Effector memory CD8-positive, alpha-beta T cell (primary cell): ENCODE results near the gene SPOCK3.

Experiments used
- ATAC-seq: fragments of 150-1000 bp; cut with Tn5 transposase; replicated peaks from 2 replicates; pipeline ENCODE4 v1.10.0; 2021; ENCODE audit warnings: mild to moderate bottlenecking, moderate library complexity
- DNase-seq, 3 experiments: peaks; one replicate each; pipeline ENCODE4 v3.0.0; 2021
- H3K27ac Mint-ChIP-seq, 2 donors: one replicate each; pipeline ENCODE4 v1.8.0; 2022; ENCODE audit warnings: mild to moderate bottlenecking in 2 of 2, mixed read lengths in 2 of 2, moderate library complexity in 2 of 2
- H3K27me3 Mint-ChIP-seq, 2 donors: one replicate each; pipeline ENCODE4 v1.8.0; 2022; ENCODE audit warnings: mixed read lengths in 2 of 2
- H3K36me3 Mint-ChIP-seq: one replicate; pipeline ENCODE4 v1.8.0; 2022; ENCODE audit warnings: mild to moderate bottlenecking, moderate library complexity, mixed read lengths; ENCODE audit not compliant: insufficient read depth
- H3K4me1 Mint-ChIP-seq, 2 donors: one replicate each; pipeline ENCODE4 v1.8.0; 2022; ENCODE audit warnings: low read depth in 2 of 2, mixed read lengths in 2 of 2
- H3K4me3 Mint-ChIP-seq, 2 donors: one replicate each; pipeline ENCODE4 v1.8.0; 2022; ENCODE audit warnings: mild to moderate bottlenecking in 2 of 2, mixed read lengths in 2 of 2, moderate library complexity in 2 of 2
- H3K9me3 Mint-ChIP-seq, 2 donors: one replicate each; pipeline ENCODE4 v1.8.0; 2022; ENCODE audit warnings: mixed read lengths in 2 of 2

The SPOCK3 gene

DNA sequence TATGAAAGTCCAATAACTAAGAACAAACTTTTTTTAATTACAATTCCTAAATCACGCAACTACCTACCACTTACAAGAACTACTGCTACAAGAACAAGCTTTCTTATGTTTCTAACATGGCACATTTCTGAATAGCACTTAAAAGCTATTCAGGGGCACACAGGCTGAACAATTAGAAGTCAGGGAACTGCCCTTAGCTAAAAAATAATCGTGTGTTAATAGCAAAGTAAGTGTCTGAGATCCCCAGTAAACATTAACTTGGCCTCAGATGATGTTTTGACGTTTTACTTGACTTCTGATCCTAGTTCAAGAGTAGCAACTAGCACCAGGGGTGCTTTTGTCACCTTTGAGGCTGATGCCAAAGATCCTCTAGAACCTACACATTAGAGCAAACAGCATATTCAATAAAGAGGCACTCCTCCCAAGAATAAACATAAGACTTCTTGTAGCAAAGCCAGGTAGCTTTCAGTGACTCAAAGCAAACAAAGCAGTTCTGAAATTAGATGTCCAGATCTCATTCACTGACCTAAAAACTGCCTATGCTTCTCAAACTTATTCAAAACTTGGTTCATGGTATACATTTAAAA is 16.2 kb downstream of the SPOCK3 start:
- no peak overlapping the region for H3K27ac Mint-ChIP-seq
- no peaks in the 10 kb centered on the region for H3K27me3 Mint-ChIP-seq
- no peaks in the 10 kb centered on the region for H3K36me3 Mint-ChIP-seq
- ATAC-seq (no peak), DNase-seq (no peak)
- H3K4me1 Mint-ChIP-seq, result no peaks in the 10 kb centered on the region
- peaks cover 4 to 12% of the 10 kb centered on the region in 2 donors for H3K9me3 Mint-ChIP-seq
- H3K4me3 Mint-ChIP-seq, result no peak overlapping the region

DNA sequence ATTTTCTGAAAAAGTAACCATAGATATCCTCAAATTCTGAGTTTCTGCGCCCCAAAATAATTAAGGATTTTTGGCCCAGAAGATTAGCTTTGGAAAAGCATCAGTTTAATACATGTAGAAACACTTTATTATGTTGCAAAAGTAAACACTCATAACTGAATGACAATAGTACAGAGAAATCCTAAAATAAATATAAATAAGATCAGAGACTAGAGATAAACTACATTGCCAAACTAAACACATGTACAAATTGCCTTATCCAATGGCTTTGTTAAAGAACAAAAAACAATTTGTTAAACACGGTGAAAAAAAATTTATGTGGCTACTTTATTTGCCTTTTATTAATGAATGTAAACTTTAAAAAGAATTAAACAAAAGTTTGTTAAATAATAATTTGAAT is 17.5 kb downstream of the SPOCK3 start:
- no peak for ATAC-seq
- H3K9me3 Mint-ChIP-seq, result peaks cover 4 to 12% of the 10 kb centered on the region in 2 donors
- H3K27me3 Mint-ChIP-seq, result no peaks in the 10 kb centered on the region
- no peak overlapping the region for H3K4me3 Mint-ChIP-seq
- no peak for DNase-seq
- H3K27ac Mint-ChIP-seq, result no peak overlapping the region
- no peaks in the 10 kb centered on the region for H3K4me1 Mint-ChIP-seq
- H3K36me3 Mint-ChIP-seq, result no peaks in the 10 kb centered on the region

DNA sequence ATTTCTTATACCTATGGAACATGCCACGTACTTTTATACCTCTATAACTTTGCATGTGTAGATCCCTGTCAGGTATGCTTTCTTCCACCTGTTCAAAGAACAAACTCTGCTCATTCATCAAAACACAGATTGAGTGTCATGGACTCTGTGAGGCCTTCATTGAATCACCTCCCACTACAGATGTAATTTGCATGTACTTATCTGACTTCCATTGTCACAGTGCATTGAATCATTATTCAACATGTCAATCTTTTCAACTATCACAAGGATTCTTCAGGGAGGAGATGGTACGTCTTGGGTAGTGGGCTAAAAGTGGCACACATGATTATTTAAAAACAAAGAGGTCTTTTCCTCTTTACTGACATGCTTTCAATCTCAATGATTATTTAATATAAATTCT is 24.1 kb downstream of the SPOCK3 start:
- no peak overlapping the region for H3K27ac Mint-ChIP-seq
- H3K36me3 Mint-ChIP-seq, result no peaks in the 10 kb centered on the region
- H3K4me3 Mint-ChIP-seq, result no peak overlapping the region
- DNase-seq (no peak), ATAC-seq (no peak)
- H3K27me3 Mint-ChIP-seq, result no peaks in the 10 kb centered on the region
- H3K4me1 Mint-ChIP-seq, result no peaks in the 10 kb centered on the region
- peaks cover under 1 to 2% of the 10 kb centered on the region in 2 donors for H3K9me3 Mint-ChIP-seq

DNA sequence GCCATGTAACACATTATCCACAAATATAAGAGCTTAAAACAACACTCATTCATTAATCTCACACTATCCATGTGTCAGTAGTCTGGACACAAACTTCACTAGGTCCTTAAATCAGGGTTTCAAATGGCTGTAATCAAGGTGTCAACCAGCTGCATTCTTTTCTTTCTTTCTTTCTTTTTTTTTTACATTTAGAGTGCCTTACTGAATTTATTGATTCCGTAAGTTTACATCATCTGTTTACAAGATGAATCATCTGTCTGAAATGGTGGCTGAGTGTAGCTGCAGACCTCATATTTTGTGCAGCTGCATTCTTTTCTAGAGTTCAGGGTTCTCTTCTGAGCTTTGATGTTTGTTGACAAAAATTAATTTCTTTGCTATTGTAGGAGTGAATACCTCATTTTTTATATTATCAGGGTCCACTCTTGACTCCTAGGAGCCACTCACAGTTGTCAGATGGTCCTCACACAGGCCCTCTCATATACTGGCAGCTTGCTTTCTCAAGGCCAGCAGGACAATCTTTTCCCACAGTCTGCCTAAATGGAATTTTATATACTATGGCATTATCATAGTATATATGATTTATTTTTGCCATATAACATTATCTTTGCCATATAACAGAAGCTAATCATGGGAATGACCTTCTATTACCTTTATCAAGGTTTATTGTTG is 37.8 kb downstream of the SPOCK3 start:
- Mint-ChIP-seq H3K9me3 (peaks cover 7 to 8% of the 10 kb centered on the region in 2 donors), H3K27me3 (no peaks in the 10 kb centered on the region), H3K27ac (no peak overlapping the region), H3K4me1 (no peaks in the 10 kb centered on the region), H3K36me3 (no peaks in the 10 kb centered on the region), H3K4me3 (no peak overlapping the region)
- ATAC-seq, result no peak
- DNase-seq, result no peak

DNA sequence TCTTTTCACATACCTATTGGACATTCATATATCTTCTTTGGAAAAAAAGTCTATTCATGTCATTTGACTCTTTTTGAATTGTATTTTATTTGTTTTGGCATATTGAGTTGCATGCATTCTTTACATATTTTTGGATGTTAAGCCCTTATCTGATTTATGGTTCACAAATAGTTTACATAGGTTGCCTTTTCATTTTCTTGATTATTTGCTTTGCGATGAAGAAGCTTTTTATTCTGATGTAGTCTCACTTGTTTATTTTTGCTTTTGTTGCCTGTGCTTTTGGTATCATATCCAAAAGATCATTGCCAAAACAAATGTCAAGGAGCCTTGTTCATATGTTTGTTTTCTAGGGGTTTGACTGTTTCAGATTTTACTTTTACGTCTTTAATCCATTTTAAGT is 43.9 kb downstream of the SPOCK3 start:
- no peak for ATAC-seq
- H3K9me3 Mint-ChIP-seq, result peaks cover 7 to 21% of the 10 kb centered on the region in 2 donors
- no peak overlapping the region for H3K4me3 Mint-ChIP-seq
- H3K27me3 Mint-ChIP-seq, result no peaks in the 10 kb centered on the region
- H3K36me3 Mint-ChIP-seq, result peaks cover 1% of the 10 kb centered on the region
- DNase-seq, result no peak
- H3K4me1 Mint-ChIP-seq, result no peaks in the 10 kb centered on the region
- no peak overlapping the region for H3K27ac Mint-ChIP-seq

- DNase-seq, result no peak
- no peak for ATAC-seq
- Mint-ChIP-seq H3K9me3 (peaks cover 10% of the 10 kb centered on the region in 2 donors), H3K4me3 (no peak overlapping the region), H3K36me3 (peaks cover 3% of the 10 kb centered on the region), H3K4me1 (no peaks in the 10 kb centered on the region), H3K27ac (no peak overlapping the region), H3K27me3 (no peaks in the 10 kb centered on the region)
Observed at GRCh38 chr4:167185465-167185864, 48.8 kb downstream of the SPOCK3 start.

- no peak for ATAC-seq
- H3K4me3 Mint-ChIP-seq, result no peak overlapping the region
- peaks cover 10 to 15% of the 10 kb centered on the region in 2 donors for H3K9me3 Mint-ChIP-seq
Observed at GRCh38 chr4:167183036-167183435, 51.3 kb downstream of the SPOCK3 start.

GRCh38 chr4:167177925-167178324 is 56.4 kb downstream of the SPOCK3 start:
- H3K4me3 Mint-ChIP-seq, result no peak overlapping the region
- ATAC-seq (no peak), DNase-seq (no peak)
- H3K9me3 Mint-ChIP-seq, result peaks cover 10% of the 10 kb centered on the region in 2 donors
- no peak overlapping the region for H3K27ac Mint-ChIP-seq
- no peaks in the 10 kb centered on the region for H3K36me3 Mint-ChIP-seq
- no peaks in the 10 kb centered on the region for H3K27me3 Mint-ChIP-seq
- no peaks in the 10 kb centered on the region for H3K4me1 Mint-ChIP-seq

More at GRCh38 chr4:167183036-167183435, 51.3 kb downstream of the SPOCK3 start:
- Mint-ChIP-seq H3K36me3 (peaks cover 3% of the 10 kb centered on the region), H3K4me1 (no peaks in the 10 kb centered on the region), H3K27me3 (no peaks in the 10 kb centered on the region), H3K27ac (no peak overlapping the region)
- DNase-seq, result no peak

DNA sequence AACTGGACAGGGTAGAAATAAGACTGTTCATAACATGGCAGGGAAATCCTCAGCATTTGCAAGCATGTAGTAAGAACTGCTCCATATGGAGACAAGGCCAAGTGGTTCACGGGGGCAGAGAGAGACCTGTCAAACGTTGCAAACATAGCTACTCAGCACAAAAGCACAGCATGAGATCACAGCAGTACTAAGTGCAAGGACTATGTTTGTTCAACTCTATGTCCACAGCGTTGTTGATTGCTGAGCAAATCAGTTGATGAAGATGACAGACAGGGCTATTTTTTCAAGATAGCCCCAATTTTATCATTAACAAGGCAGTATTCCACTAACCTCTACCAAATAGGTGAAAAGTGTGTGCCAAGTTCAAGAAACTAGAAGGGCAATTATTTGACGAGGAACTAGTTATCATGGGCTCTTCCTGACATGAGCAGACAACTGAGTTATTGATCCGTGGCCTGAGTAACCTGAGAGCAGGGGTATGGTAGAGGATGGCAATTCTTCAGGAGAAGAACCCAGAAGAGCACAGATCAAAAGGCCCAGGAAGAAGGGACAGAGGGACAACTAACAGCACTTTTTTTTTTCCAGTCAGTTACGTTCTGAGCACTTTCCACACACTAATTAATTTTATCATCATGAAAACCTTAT is 57.4 kb downstream of the SPOCK3 start:
- ATAC-seq, result no peak
- Mint-ChIP-seq H3K4me3 (no peak overlapping the region), H3K9me3 (peaks cover 10% of the 10 kb centered on the region in 2 donors)

GRCh38 chr4:167171928-167172327 is 62.4 kb downstream of the SPOCK3 start:
- no peaks in the 10 kb centered on the region for H3K36me3 Mint-ChIP-seq
- peaks cover 0 to 8% of the 10 kb centered on the region in 2 donors for H3K9me3 Mint-ChIP-seq
- no peak overlapping the region for H3K4me3 Mint-ChIP-seq

More for the DNA sequence above, 57.4 kb downstream of the SPOCK3 start:
- H3K36me3 Mint-ChIP-seq, result no peaks in the 10 kb centered on the region
- no peaks in the 10 kb centered on the region for H3K27me3 Mint-ChIP-seq
- no peak for DNase-seq
- no peaks in the 10 kb centered on the region for H3K4me1 Mint-ChIP-seq
- H3K27ac Mint-ChIP-seq, result no peak overlapping the region

GRCh38 chr4:167168611-167169010 is 65.7 kb downstream of the SPOCK3 start:
- DNase-seq, result no peak
- peaks cover 0 to 8% of the 10 kb centered on the region in 2 donors for H3K9me3 Mint-ChIP-seq
- no peaks in the 10 kb centered on the region for H3K36me3 Mint-ChIP-seq
- H3K4me3 Mint-ChIP-seq, result no peak overlapping the region
- no peak for ATAC-seq
- no peaks in the 10 kb centered on the region for H3K27me3 Mint-ChIP-seq
- H3K27ac Mint-ChIP-seq, result no peak overlapping the region
- no peaks in the 10 kb centered on the region for H3K4me1 Mint-ChIP-seq

More at GRCh38 chr4:167171928-167172327, 62.4 kb downstream of the SPOCK3 start:
- H3K27ac Mint-ChIP-seq, result no peak overlapping the region
- DNase-seq (no peak), ATAC-seq (no peak)
- no peaks in the 10 kb centered on the region for H3K4me1 Mint-ChIP-seq
- no peaks in the 10 kb centered on the region for H3K27me3 Mint-ChIP-seq

GRCh38 chr4:167150587-167150986 is 83.7 kb downstream of the SPOCK3 start:
- ATAC-seq (no peak), DNase-seq (no peak)
- H3K27ac Mint-ChIP-seq, result no peak overlapping the region

GRCh38 chr4:167144605-167145004 is 89.7 kb downstream of the SPOCK3 start:
- DNase-seq (no peak), ATAC-seq (no peak)
- Mint-ChIP-seq H3K4me1 (no peaks in the 10 kb centered on the region), H3K4me3 (no peak overlapping the region), H3K27ac (no peak overlapping the region), H3K27me3 (no peaks in the 10 kb centered on the region), H3K9me3 (peaks cover 9% of the 10 kb centered on the region in 2 donors), H3K36me3 (no peaks in the 10 kb centered on the region)

More at GRCh38 chr4:167150587-167150986, 83.7 kb downstream of the SPOCK3 start:
- Mint-ChIP-seq H3K36me3 (no peaks in the 10 kb centered on the region), H3K4me1 (no peaks in the 10 kb centered on the region), H3K9me3 (peaks cover 13 to 19% of the 10 kb centered on the region in 2 donors), H3K27me3 (no peaks in the 10 kb centered on the region), H3K4me3 (no peak overlapping the region)

DNA sequence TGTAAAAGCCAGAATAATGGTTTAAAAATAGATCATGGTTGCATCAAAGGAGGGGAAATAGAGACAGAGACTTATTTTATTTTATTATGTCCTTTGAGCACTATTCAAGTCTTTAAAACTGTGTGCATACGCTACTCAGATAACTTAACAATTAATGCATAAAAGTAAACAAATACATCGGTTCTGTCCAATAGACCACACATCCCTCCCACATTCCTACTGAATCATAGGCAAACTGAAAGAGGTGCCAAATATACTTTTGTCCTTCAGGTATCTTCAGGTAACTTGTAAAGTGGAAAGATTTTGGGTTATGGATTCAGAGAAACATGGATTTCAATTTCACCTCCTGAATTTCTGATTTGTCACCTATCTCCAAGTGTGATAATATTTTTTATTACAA is 91.3 kb downstream of the SPOCK3 start:
- DNase-seq (no peak), ATAC-seq (no peak)
- no peaks in the 10 kb centered on the region for H3K4me1 Mint-ChIP-seq
- H3K27ac Mint-ChIP-seq, result no peak overlapping the region
- H3K36me3 Mint-ChIP-seq, result no peaks in the 10 kb centered on the region
- H3K27me3 Mint-ChIP-seq, result no peaks in the 10 kb centered on the region
- no peak overlapping the region for H3K4me3 Mint-ChIP-seq
- peaks cover 7 to 9% of the 10 kb centered on the region in 2 donors for H3K9me3 Mint-ChIP-seq
